ENCODE measurements around the gene AKAP11.

Gene AKAP11

DNA sequence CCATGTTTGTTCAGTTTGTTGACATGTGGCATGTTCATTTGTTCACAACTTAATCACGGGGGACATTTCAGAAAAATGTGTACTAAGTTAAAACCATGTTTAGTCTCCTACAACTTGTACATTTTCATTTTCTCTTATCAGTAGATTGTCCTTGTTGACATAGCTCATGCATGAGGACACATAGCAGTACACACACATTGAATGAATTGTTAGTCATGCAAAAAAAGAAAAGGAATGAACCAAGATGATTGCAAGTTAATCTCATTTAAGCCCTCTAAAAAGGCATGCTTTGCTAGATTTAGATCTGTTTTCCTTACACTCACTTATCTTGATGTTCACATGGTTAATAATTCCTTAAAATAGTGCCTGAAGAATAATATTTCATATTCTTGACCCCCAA, 38.2 kb upstream of the AKAP11 start:
- no peak for DNase-seq (ENCODE audit: low spot score)
- TF ChIP-seq CTCF (IDR thresholded peaks at IDR 0.05): no peak
- Histone ChIP-seq H3K27ac (no peak overlapping the region), H3K4me3 (no peak overlapping the region)

- Histone ChIP-seq H3K4me3 (no peak overlapping the region), H3K27ac (no peak overlapping the region)
- DNase-seq (ENCODE audit: low spot score): no peak
- no peak for TF ChIP-seq CTCF (IDR thresholded peaks at IDR 0.05)
These were observed 32.8 kb upstream of the AKAP11 start for GRCh38 chr13:42239161-42239560.

DNA sequence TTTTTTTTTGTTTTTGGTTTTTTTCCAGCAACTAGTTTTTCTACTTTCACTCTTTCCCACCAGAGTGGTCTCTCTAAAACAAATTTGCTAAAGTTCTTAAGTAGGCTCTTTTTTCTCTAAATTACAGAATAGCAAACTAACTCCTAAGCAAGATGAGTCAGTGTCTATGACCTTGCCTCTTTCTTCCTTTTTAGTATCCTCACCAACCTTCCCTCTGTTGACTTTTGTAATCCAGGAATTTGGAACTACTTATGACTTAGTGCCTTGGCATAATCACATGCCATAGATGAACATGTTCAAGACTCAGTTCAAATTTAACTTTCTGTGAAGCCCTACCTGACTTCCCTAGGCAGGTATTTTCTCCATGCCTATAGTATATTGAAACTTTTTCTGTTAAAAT, 32.3 kb upstream of the AKAP11 start:
- TF ChIP-seq CTCF (IDR thresholded peaks at IDR 0.05): no peak
- H3K4me3 ChIP-seq: no peak overlapping the region
- no peak overlapping the region for H3K27ac ChIP-seq
- DNase-seq (ENCODE audit: low spot score): no peak

- no peak for TF ChIP-seq CTCF (IDR thresholded peaks at IDR 0.05)
- H3K27ac ChIP-seq: no peak overlapping the region
- no peak for DNase-seq (ENCODE audit: low spot score)
- H3K4me3 ChIP-seq: no peak overlapping the region
These were observed 25.4 kb upstream of the AKAP11 start for GRCh38 chr13:42246541-42246940.

DNA sequence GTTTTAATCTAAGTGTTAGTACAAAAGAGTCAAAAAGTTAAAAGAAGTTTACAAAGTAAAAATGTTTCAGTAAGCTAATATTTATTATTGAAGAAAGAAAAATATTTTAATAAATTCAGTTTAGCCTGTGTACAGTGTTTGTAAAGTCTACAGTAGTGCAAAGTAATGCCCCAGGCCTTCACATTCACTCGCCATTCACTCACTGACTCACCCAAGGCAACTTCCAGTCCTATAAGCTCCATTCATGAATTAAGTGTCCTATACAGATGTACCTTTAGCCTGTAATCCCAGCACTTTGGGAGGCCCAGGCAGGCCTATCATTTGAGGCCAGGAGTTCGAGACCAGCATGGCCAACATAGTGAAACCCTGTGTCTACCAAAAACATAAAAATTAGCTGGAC, 24.1 kb upstream of the AKAP11 start:
- Histone ChIP-seq H3K4me3 (no peak overlapping the region), H3K27ac (no peak overlapping the region)
- no peak for DNase-seq (ENCODE audit: low spot score)
- TF ChIP-seq CTCF (IDR thresholded peaks at IDR 0.05): no peak

- Histone ChIP-seq H3K4me3 (no peak overlapping the region), H3K27ac (no peak overlapping the region)
- DNase-seq (ENCODE audit: low spot score): no peak
- no peak for TF ChIP-seq CTCF (IDR thresholded peaks at IDR 0.05)
These were observed 16.1 kb upstream of the AKAP11 start for GRCh38 chr13:42255886-42256285.

- DNase-seq (ENCODE audit: low spot score): no peak
- no peak for TF ChIP-seq CTCF (IDR thresholded peaks at IDR 0.05)
- no peak overlapping the region for H3K4me3 ChIP-seq
- no peak overlapping the region for H3K27ac ChIP-seq
These were observed 13.2 kb upstream of the AKAP11 start for GRCh38 chr13:42258747-42259146.
